ENCODE results near the gene CHCHD2. TPM values are rescaled to one million over a fixed set of nuclear protein-coding genes. Genes with fewer than 3 reads are reported as not detected.
"Not testable (repeated sequence)": the region's sequence is repeated elsewhere in the genome, so short reads cannot be mapped to it uniquely, and the experiment has no call there.

CHCHD2 gene
- total and polyA plus RNA-seq, 2 experiments from 2014 or later, result 0.94 TPM; not detected in 1

DNA sequence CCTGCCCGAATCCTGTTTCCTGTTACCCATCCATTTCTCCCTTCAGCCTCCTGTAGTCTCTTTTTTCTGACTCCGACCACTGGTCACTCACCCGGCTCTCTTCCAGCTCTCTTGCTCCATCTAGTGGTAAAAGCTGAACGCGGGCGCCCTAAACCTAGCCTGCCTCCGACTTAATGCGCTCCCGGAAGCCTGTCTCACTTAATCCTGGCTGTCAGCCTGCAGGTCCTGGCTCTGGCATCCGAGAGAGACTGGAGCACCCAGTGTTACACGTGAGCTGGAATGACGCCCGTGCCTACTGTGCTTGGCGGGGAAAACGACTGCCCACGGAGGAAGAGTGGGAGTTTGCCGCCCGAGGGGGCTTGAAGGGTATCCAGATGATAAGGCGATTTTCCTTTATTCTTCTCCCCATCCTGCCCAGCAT is 31.9 kb downstream of the CHCHD2 start:
- Mint-ChIP-seq H3K9me3 (peaks cover 3% of the 10 kb centered on the region; the same call in 1 of the 3 replicates), H3K4me3 (no peak overlapping the region; the same call in 2 of the 3 replicates), H3K36me3 (ENCODE audit: low read depth) (peaks cover 38% of the 10 kb centered on the region), H3K27ac (peak overlapping the region; percentile 85; the same call in 1 of the 2 replicates), H3K27me3 (ENCODE audit: insufficient read depth, low read depth, poor library complexity) (peaks cover 3% of the 10 kb centered on the region), H3K4me1 (peaks cover 2% of the 10 kb centered on the region)
- Histone ChIP-seq H3K4me2 (no peak overlapping the region), H3K79me2 (replicated peaks; ENCODE audit: insufficient read depth) (no peaks in the 10 kb centered on the region), H3K9me2 (ENCODE audit: insufficient read depth) (no peaks in the 10 kb centered on the region), H2AFZ (no peak overlapping the region), H3K27me3 (ENCODE audit: insufficient read depth) (no peaks in the 10 kb centered on the region), H4K20me1 (replicated peaks; ENCODE audit: insufficient read depth) (no peaks in the 10 kb centered on the region), H3K27ac (ENCODE audit: low read depth) (no peak overlapping the region), H3K4me3 (no peak overlapping the region), H3K4me1 (ENCODE audit: insufficient read depth) (no peaks in the 10 kb centered on the region), H3F3A (replicated peaks; ENCODE audit: low read depth) (0 out of 2 replicates have a peak, but pooled peaks cover 4% of the 10 kb centered on the region), H3K36me3 (ENCODE audit: insufficient read depth) (peaks cover 15% of the 10 kb centered on the region; the same call in 1 of the 2 replicates)
- ATAC-seq (peak; percentile 98), DNase-seq (ENCODE audit: low spot score) (peak; percentile 92)
- TF ChIP-seq, protein P1, sequence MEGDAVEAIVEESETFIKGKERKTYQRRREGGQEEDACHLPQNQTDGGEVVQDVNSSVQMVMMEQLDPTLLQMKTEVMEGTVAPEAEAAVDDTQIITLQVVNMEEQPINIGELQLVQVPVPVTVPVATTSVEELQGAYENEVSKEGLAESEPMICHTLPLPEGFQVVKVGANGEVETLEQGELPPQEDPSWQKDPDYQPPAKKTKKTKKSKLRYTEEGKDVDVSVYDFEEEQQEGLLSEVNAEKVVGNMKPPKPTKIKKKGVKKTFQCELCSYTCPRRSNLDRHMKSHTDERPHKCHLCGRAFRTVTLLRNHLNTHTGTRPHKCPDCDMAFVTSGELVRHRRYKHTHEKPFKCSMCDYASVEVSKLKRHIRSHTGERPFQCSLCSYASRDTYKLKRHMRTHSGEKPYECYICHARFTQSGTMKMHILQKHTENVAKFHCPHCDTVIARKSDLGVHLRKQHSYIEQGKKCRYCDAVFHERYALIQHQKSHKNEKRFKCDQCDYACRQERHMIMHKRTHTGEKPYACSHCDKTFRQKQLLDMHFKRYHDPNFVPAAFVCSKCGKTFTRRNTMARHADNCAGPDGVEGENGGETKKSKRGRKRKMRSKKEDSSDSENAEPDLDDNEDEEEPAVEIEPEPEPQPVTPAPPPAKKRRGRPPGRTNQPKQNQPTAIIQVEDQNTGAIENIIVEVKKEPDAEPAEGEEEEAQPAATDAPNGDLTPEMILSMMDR (conservative IDR thresholded peaks at IDR 0.05; ENCODE audit: low read depth in 2 of 2), result peak; percentile 78 to 84
- TF ChIP-seq STAT1 (IDR thresholded peaks at IDR 0.05; ENCODE audit: unreplicated experiment) (no peak), POLR2AphosphoS5 (IDR thresholded peaks at IDR 0.05; ENCODE audit: low read depth) (no peak), JUNB (IDR thresholded peaks at IDR 0.05; ENCODE audit: unreplicated experiment) (no peak), EZH2phosphoT487 (IDR thresholded peaks at IDR 0.05; ENCODE audit: unreplicated experiment) (no peak), EZH2 (IDR thresholded peaks at IDR 0.05; ENCODE audit: low read depth, unreplicated experiment) (no peak)
- TF ChIP-seq, protein P2, sequence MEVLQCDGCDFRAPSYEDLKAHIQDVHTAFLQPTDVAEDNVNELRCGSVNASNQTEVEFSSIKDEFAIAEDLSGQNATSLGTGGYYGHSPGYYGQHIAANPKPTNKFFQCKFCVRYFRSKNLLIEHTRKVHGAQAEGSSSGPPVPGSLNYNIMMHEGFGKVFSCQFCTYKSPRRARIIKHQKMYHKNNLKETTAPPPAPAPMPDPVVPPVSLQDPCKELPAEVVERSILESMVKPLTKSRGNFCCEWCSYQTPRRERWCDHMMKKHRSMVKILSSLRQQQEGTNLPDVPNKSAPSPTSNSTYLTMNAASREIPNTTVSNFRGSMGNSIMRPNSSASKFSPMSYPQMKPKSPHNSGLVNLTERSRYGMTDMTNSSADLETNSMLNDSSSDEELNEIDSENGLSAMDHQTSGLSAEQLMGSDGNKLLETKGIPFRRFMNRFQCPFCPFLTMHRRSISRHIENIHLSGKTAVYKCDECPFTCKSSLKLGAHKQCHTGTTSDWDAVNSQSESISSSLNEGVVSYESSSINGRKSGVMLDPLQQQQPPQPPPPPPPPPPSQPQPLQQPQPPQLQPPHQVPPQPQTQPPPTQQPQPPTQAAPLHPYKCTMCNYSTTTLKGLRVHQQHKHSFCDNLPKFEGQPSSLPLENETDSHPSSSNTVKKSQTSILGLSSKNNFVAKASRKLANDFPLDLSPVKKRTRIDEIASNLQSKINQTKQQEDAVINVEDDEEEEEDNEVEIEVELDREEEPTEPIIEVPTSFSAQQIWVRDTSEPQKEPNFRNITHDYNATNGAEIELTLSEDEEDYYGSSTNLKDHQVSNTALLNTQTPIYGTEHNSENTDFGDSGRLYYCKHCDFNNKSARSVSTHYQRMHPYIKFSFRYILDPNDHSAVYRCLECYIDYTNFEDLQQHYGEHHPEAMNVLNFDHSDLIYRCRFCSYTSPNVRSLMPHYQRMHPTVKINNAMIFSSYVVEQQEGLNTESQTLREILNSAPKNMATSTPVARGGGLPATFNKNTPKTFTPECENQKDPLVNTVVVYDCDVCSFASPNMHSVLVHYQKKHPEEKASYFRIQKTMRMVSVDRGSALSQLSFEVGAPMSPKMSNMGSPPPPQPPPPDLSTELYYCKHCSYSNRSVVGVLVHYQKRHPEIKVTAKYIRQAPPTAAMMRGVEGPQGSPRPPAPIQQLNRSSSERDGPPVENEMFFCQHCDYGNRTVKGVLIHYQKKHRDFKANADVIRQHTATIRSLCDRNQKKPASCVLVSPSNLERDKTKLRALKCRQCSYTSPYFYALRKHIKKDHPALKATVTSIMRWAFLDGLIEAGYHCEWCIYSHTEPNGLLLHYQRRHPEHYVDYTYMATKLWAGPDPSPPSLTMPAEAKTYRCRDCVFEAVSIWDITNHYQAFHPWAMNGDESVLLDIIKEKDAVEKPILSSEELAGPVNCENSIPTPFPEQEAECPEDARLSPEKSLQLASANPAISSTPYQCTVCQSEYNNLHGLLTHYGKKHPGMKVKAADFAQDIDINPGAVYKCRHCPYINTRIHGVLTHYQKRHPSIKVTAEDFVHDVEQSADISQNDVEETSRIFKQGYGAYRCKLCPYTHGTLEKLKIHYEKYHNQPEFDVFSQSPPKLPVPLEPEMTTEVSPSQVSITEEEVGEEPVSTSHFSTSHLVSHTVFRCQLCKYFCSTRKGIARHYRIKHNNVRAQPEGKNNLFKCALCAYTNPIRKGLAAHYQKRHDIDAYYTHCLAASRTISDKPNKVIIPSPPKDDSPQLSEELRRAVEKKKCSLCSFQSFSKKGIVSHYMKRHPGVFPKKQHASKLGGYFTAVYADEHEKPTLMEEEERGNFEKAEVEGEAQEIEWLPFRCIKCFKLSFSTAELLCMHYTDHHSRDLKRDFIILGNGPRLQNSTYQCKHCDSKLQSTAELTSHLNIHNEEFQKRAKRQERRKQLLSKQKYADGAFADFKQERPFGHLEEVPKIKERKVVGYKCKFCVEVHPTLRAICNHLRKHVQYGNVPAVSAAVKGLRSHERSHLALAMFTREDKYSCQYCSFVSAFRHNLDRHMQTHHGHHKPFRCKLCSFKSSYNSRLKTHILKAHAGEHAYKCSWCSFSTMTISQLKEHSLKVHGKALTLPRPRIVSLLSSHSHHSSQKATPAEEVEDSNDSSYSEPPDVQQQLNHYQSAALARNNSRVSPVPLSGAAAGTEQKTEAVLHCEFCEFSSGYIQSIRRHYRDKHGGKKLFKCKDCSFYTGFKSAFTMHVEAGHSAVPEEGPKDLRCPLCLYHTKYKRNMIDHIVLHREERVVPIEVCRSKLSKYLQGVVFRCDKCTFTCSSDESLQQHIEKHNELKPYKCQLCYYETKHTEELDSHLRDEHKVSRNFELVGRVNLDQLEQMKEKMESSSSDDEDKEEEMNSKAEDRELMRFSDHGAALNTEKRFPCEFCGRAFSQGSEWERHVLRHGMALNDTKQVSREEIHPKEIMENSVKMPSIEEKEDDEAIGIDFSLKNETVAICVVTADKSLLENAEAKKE (CRISPR knock-in tag; IDR thresholded peaks at IDR 0.05), result no peak
- TF ChIP-seq, protein P3, sequence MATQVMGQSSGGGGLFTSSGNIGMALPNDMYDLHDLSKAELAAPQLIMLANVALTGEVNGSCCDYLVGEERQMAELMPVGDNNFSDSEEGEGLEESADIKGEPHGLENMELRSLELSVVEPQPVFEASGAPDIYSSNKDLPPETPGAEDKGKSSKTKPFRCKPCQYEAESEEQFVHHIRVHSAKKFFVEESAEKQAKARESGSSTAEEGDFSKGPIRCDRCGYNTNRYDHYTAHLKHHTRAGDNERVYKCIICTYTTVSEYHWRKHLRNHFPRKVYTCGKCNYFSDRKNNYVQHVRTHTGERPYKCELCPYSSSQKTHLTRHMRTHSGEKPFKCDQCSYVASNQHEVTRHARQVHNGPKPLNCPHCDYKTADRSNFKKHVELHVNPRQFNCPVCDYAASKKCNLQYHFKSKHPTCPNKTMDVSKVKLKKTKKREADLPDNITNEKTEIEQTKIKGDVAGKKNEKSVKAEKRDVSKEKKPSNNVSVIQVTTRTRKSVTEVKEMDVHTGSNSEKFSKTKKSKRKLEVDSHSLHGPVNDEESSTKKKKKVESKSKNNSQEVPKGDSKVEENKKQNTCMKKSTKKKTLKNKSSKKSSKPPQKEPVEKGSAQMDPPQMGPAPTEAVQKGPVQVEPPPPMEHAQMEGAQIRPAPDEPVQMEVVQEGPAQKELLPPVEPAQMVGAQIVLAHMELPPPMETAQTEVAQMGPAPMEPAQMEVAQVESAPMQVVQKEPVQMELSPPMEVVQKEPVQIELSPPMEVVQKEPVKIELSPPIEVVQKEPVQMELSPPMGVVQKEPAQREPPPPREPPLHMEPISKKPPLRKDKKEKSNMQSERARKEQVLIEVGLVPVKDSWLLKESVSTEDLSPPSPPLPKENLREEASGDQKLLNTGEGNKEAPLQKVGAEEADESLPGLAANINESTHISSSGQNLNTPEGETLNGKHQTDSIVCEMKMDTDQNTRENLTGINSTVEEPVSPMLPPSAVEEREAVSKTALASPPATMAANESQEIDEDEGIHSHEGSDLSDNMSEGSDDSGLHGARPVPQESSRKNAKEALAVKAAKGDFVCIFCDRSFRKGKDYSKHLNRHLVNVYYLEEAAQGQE (IDR thresholded peaks at IDR 0.05; ENCODE audit: unreplicated experiment), result no peak

DNA sequence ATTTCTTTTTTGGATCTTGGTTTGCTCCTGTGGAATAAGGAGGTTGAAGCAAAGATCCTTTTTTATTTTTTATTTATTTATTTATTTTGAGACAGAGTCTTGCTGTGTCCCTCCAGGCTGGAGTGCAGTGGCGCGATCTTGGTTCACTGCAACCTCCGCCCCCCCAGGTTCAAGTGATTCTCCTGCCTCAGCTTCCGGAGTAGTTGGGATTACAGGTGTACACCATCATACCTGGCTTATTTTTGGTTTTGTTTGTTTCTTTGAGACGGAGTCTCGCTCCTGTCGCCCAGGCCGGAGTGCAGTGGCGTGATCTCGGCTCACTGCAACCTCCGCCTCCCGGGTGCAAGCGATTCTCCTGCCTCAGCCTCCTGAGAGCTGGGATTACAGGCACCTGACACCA is 39.9 kb downstream of the CHCHD2 start:
- H3K36me3 Mint-ChIP-seq (ENCODE audit: low read depth), result peaks cover 57% of the 10 kb centered on the region
- not testable (repeated sequence) for H3K27ac ChIP-seq (ENCODE audit: low read depth); H3K9me3 Mint-ChIP-seq

More for the DNA sequence above, 39.9 kb downstream of the CHCHD2 start:
- H3K4me2 ChIP-seq; H3K4me3 ChIP-seq; H3K27me3 ChIP-seq (ENCODE audit: insufficient read depth); H3K27ac Mint-ChIP-seq; H3K4me3 Mint-ChIP-seq; H2AFZ ChIP-seq; H3K79me2 ChIP-seq (replicated peaks; ENCODE audit: insufficient read depth); H4K20me1 ChIP-seq (replicated peaks; ENCODE audit: insufficient read depth); H3K4me1 ChIP-seq (ENCODE audit: insufficient read depth); H3K4me1 Mint-ChIP-seq; ATAC-seq; DNase-seq (ENCODE audit: low spot score); H3K9me2 ChIP-seq (ENCODE audit: insufficient read depth): not testable (repeated sequence)
- peaks cover 11% of the 10 kb centered on the region for H3K27me3 Mint-ChIP-seq (ENCODE audit: insufficient read depth, low read depth, poor library complexity)
- peaks cover 22% of the 10 kb centered on the region for H3F3A ChIP-seq (replicated peaks; ENCODE audit: low read depth)
- peaks cover 32% of the 10 kb centered on the region for H3K36me3 ChIP-seq (ENCODE audit: insufficient read depth)
